SU-DHL-6 (cell line): ENCODE measurements around the gene EIF2S1.
"Not testable (repeated sequence)": the region's sequence is repeated elsewhere in the genome, so short reads cannot be mapped to it uniquely, and the experiment has no call there.

Experiments
- H2AFZ ChIP-seq: fragments of 200-600 bp; sonication (generic); 2 replicates; pipeline ENCODE4 v1.6.1; 2014; ENCODE audit warnings: low read depth, mild to moderate bottlenecking, moderate library complexity, mixed read lengths, antibody characterized with exemption, low read length; ENCODE audit not compliant: severe bottlenecking
- H3F3A ChIP-seq: fragments of 200-600 bp; shearing (Covaris generic); 2 replicates; pipeline ENCODE4 v1.6.0; 2016; ENCODE audit warnings: antibody characterized with exemption, mild to moderate bottlenecking; ENCODE audit not compliant: insufficient read depth
- H3K27ac ChIP-seq: fragments of 200-600 bp; sonication (generic); 2 replicates; pipeline ENCODE4 v1.5.1; 2016; ENCODE audit warnings: low read depth, mild to moderate bottlenecking, low read length, moderate library complexity, mixed read lengths
- H3K27me3 ChIP-seq: fragments of 200-600 bp; sonication (generic), shearing (Covaris generic); 2 replicates; pipeline ENCODE4 v1.6.0; 2014; ENCODE audit warnings: mild to moderate bottlenecking, low read length
- H3K36me3 ChIP-seq: fragments of 200-600 bp; sonication (generic); 2 replicates; pipeline ENCODE4 v1.6.1; 2014; ENCODE audit warnings: mild to moderate bottlenecking, low read length, mixed read lengths
- H3K4me2 ChIP-seq: fragments of 300-600, 200-600 bp; shearing (Covaris generic), sonication (generic); 2 replicates; pipeline ENCODE4 v1.6.0; 2014; ENCODE audit warnings: low read length, low read depth, mild to moderate bottlenecking; ENCODE audit not compliant: poor library complexity, severe bottlenecking
- H3K4me3 ChIP-seq: fragments of 200-600 bp; sonication (generic); 2 replicates; pipeline ENCODE4 v1.5.1; 2014; ENCODE audit warnings: antibody characterized with exemption, low read length, mild to moderate bottlenecking, mixed read lengths; ENCODE audit not compliant: insufficient read depth, poor library complexity, severe bottlenecking
- H3K79me2 ChIP-seq: fragments of 200-600 bp; sonication (generic); 2 replicates; pipeline ENCODE4 v1.6.1; 2014; ENCODE audit warnings: mild to moderate bottlenecking, low read length, moderate library complexity; ENCODE audit not compliant: insufficient read depth
- H3K9ac ChIP-seq: fragments of 200-600 bp; sonication (generic); 2 replicates; pipeline ENCODE4 v1.7.0; 2014; ENCODE audit warnings: mild to moderate bottlenecking, low read length
- H3K9me2 ChIP-seq: fragments of 200-600 bp; sonication (generic); replicated peaks from 2 replicates; pipeline ENCODE4 v1.6.1; 2014; ENCODE audit warnings: low read length; ENCODE audit not compliant: insufficient read depth
- H3K9me3 ChIP-seq: fragments of 200-600 bp; sonication (generic); 2 replicates; pipeline ENCODE4 v1.6.1; 2014; ENCODE audit warnings: low read length, mixed read lengths; ENCODE audit not compliant: insufficient read depth
- H4K20me1 ChIP-seq: fragments of 200-600 bp; sonication (generic); 2 replicates; pipeline ENCODE4 v1.6.1; 2014; ENCODE audit warnings: low read depth, mild to moderate bottlenecking, antibody characterized with exemption, low read length, moderate library complexity, mixed read lengths
- CTCF ChIP-seq: fragments of 200-600 bp; sonication (generic); IDR thresholded peaks from one replicate; pipeline ENCODE4 v1.5.1; 2017; ENCODE audit warnings: antibody characterized with exemption, mild to moderate bottlenecking, low read length, moderate library complexity; ENCODE audit not compliant: insufficient read depth, poor library complexity, severe bottlenecking
- EZH2phosphoT487 ChIP-seq: fragments of 200-600 bp; sonication (generic), shearing (Covaris generic); conservative IDR thresholded peaks from 2 replicates; pipeline ENCODE4 v1.6.1; 2018; ENCODE audit warnings: mild to moderate bottlenecking, antibody characterized with exemption, low read length, moderate library complexity, mixed read lengths

The EIF2S1 gene

GRCh38 chr14:67413806-67414769 is 54.0 kb downstream of the EIF2S1 start:
- Histone ChIP-seq H3K4me3 (no peak overlapping the region), H4K20me1 (no peaks in the 10 kb centered on the region), H3F3A (no peaks in the 10 kb centered on the region), H3K79me2 (no peaks in the 10 kb centered on the region), H3K27me3 (no peaks in the 10 kb centered on the region), H3K9me2 (no peaks in the 10 kb centered on the region), H3K27ac (no peak overlapping the region), H3K4me2 (no peak overlapping the region), H3K9me3 (no peaks in the 10 kb centered on the region), H2AFZ (no peak overlapping the region), H3K36me3 (no peaks in the 10 kb centered on the region), H3K9ac (no peak overlapping the region)
- TF ChIP-seq EZH2phosphoT487 (no peak), CTCF (no peak)

- not testable (repeated sequence) for H2AFZ ChIP-seq, H3F3A ChIP-seq, H3K9ac ChIP-seq, H3K36me3 ChIP-seq, H3K4me3 ChIP-seq, H3K9me2 ChIP-seq, H4K20me1 ChIP-seq, H3K9me3 ChIP-seq, H3K79me2 ChIP-seq, H3K4me2 ChIP-seq, H3K27me3 ChIP-seq, H3K27ac ChIP-seq
Measured at GRCh38 chr14:67415610-67416009, 55.5 kb downstream of the EIF2S1 start.

GRCh38 chr14:67416085-67416484 is 56.0 kb downstream of the EIF2S1 start:
- H3K79me2 ChIP-seq: no peaks in the 10 kb centered on the region
- H4K20me1 ChIP-seq: no peaks in the 10 kb centered on the region
- H3K36me3 ChIP-seq: no peaks in the 10 kb centered on the region
- no peak overlapping the region for H2AFZ ChIP-seq
- no peak overlapping the region for H3K4me2 ChIP-seq
- H3K4me3 ChIP-seq: no peak overlapping the region
- H3K9me3 ChIP-seq: no peaks in the 10 kb centered on the region
- TF ChIP-seq EZH2phosphoT487: no peak
- TF ChIP-seq CTCF: no peak
- H3K27me3 ChIP-seq: no peaks in the 10 kb centered on the region
- H3K9ac ChIP-seq: no peak overlapping the region
- H3K9me2 ChIP-seq: no peaks in the 10 kb centered on the region
- no peaks in the 10 kb centered on the region for H3F3A ChIP-seq
- no peak overlapping the region for H3K27ac ChIP-seq

GRCh38 chr14:67416810-67417209 is 56.7 kb downstream of the EIF2S1 start:
- H2AFZ ChIP-seq: no peak overlapping the region
- H3K4me3 ChIP-seq: no peak overlapping the region
- H3K36me3 ChIP-seq: no peaks in the 10 kb centered on the region
- no peaks in the 10 kb centered on the region for H3K9me2 ChIP-seq
- H3K27ac ChIP-seq: no peak overlapping the region
- no peaks in the 10 kb centered on the region for H4K20me1 ChIP-seq
- H3K9me3 ChIP-seq: no peaks in the 10 kb centered on the region
- H3K27me3 ChIP-seq: no peaks in the 10 kb centered on the region
- H3K9ac ChIP-seq: no peak overlapping the region
- H3F3A ChIP-seq: no peaks in the 10 kb centered on the region
- TF ChIP-seq EZH2phosphoT487 (no peak), CTCF (no peak)
- H3K79me2 ChIP-seq: no peaks in the 10 kb centered on the region
- no peak overlapping the region for H3K4me2 ChIP-seq
